Calu3 (cell line): Measurements from ENCODE around the gene MTA3. TPM values are rescaled to one million over a fixed set of nuclear protein-coding genes. Genes with fewer than 3 reads are reported as not detected.

ENCODE experiments used
- BruUV-seq: library from RNA; stranded (reverse); fragments of 400-500 nt; replicated peaks from 2 replicates; lab custom pipeline; 2021; lab: Mats Ljungman, UMichigan
- CTCF ChIA-PET: fragments of 300-600 bp; sonication (Branson Sonifier 250); formaldehyde crosslinking; loops from one replicate; lab custom pipeline; 2022; ENCODE audit warnings: antibody characterized with exemption; lab: Charles Lee
- DNase-seq: peaks from one replicate; pipeline ENCODE4 v3.0.0; 2022
- H3K27ac Mint-ChIP-seq: one replicate; pipeline ENCODE4 v1.8.0; 2022; ENCODE audit warnings: mixed read lengths; ENCODE audit not compliant: unreplicated experiment
- H3K27me3 Mint-ChIP-seq: one replicate; pipeline ENCODE4 v1.8.0; 2022; ENCODE audit warnings: mixed read lengths; ENCODE audit not compliant: unreplicated experiment
- H3K36me3 Mint-ChIP-seq: one replicate; pipeline ENCODE4 v1.8.0; 2022; ENCODE audit warnings: mild to moderate bottlenecking, moderate library complexity, mixed read lengths; ENCODE audit not compliant: insufficient read depth, unreplicated experiment
- H3K4me1 Mint-ChIP-seq: one replicate; pipeline ENCODE4 v1.8.0; 2022; ENCODE audit warnings: mild to moderate bottlenecking, low read depth, mixed read lengths; ENCODE audit not compliant: unreplicated experiment
- H3K4me3 Mint-ChIP-seq: one replicate; pipeline ENCODE4 v1.8.0; 2022; ENCODE audit warnings: mild to moderate bottlenecking, low read depth, moderate library complexity, mixed read lengths; ENCODE audit not compliant: unreplicated experiment
- H3K9me3 Mint-ChIP-seq: one replicate; pipeline ENCODE4 v1.8.0; 2022; ENCODE audit warnings: low read depth, mixed read lengths; ENCODE audit not compliant: unreplicated experiment
- CTCF ChIP-seq: fragments of 200-600 bp; IDR thresholded peaks from one replicate; pipeline ENCODE4 v1.8.0; 2022; ENCODE audit warnings: antibody characterized with exemption; ENCODE audit not compliant: unreplicated experiment
- intact Hi-C: fragments of 100-400 bp; cut with micrococcal nuclease; formaldehyde crosslinking; loops from one replicate; pipeline ENCODE4 v1.10.0; 2022; ENCODE audit not compliant: unreplicated experiment
- total RNA-seq: library from RNA; stranded (reverse); gene quantifications from 2 replicates; pipeline ENCODE4 v1.2.3, GENCODE V29; 2022

MTA3 gene
- total RNA-seq, 1 experiment from 2014 or later = 46.5 TPM

- no peaks in the 10 kb centered on the region for H3K27me3 Mint-ChIP-seq
- no TSS peak for BruUV-seq
- intact Hi-C loops = no loop called here
- H3K4me3 Mint-ChIP-seq = no peak overlapping the region
- peaks cover under 1% of the 10 kb centered on the region for H3K36me3 Mint-ChIP-seq
- no peak overlapping the region for H3K27ac Mint-ChIP-seq
- H3K4me1 Mint-ChIP-seq = no peaks in the 10 kb centered on the region
- no peaks in the 10 kb centered on the region for H3K9me3 Mint-ChIP-seq
- no peak for TF ChIP-seq CTCF
- no peak for DNase-seq
- CTCF ChIA-PET = no interaction called here
These were observed 84.6 kb downstream of the MTA3 start for GRCh38 chr2:42653039-42653438.

- no TSS peak for BruUV-seq
- TF ChIP-seq CTCF = no peak
- no peaks in the 10 kb centered on the region for H3K36me3 Mint-ChIP-seq
- intact Hi-C loops = no loop called here
- no peak overlapping the region for H3K4me3 Mint-ChIP-seq
- H3K9me3 Mint-ChIP-seq = no peaks in the 10 kb centered on the region
- no peak for DNase-seq
- CTCF ChIA-PET = no interaction called here
- no peak overlapping the region for H3K27ac Mint-ChIP-seq
- H3K27me3 Mint-ChIP-seq = no peaks in the 10 kb centered on the region
- H3K4me1 Mint-ChIP-seq = no peaks in the 10 kb centered on the region
These were observed 85.5 kb downstream of the MTA3 start for GRCh38 chr2:42653908-42654445.

GRCh38 chr2:42658306-42658705, 89.9 kb downstream of the MTA3 start:
- Mint-ChIP-seq H3K27ac (no peak overlapping the region), H3K9me3 (no peaks in the 10 kb centered on the region), H3K4me1 (no peaks in the 10 kb centered on the region), H3K36me3 (no peaks in the 10 kb centered on the region), H3K4me3 (no peak overlapping the region), H3K27me3 (no peaks in the 10 kb centered on the region)
- TF ChIP-seq CTCF = no peak
- intact Hi-C loops = no loop called here
- CTCF ChIA-PET = no interaction called here
- no TSS peak for BruUV-seq
- no peak for DNase-seq

DNA sequence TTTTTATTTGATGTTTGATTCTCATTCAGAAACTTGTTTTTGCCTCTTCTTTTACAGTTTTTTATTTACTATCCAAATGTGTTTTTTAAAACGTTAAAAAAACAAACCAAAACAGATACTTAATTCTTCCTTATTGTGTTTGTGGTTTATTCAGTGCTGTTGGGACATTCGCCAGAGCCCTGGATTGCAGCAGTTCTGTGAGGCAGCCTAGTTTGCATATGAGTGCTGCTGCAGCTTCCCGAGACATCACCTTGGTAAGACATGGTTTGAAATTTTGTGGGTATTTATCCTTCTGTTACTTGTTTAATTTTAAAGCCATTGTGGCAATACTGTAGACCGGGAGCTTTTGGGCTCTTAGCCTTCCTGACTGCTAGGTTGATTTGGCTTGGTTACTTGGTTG, 91.2 kb downstream of the MTA3 start:
- CTCF ChIA-PET = no interaction called here
- no peak for TF ChIP-seq CTCF
- H3K27ac Mint-ChIP-seq = no peak overlapping the region
- no peaks in the 10 kb centered on the region for H3K9me3 Mint-ChIP-seq
- no peaks in the 10 kb centered on the region for H3K27me3 Mint-ChIP-seq
- no peak overlapping the region for H3K4me3 Mint-ChIP-seq
- H3K36me3 Mint-ChIP-seq = no peaks in the 10 kb centered on the region
- intact Hi-C loops = loop anchor here (10.0 kb wide), 1 partner anchor 295 kb away; the partner anchor contains the start of gene COX7A2L
- no TSS peak for BruUV-seq
- H3K4me1 Mint-ChIP-seq = no peaks in the 10 kb centered on the region
- DNase-seq = no peak
